HepG2 (cell line): ENCODE results near the gene KEL. TPM values are rescaled to one million over a fixed set of nuclear protein-coding genes. Genes with fewer than 3 reads are reported as not detected.

Experiments used
- ATAC-seq: fragments of 200-7000 bp; cut with Tn5 transposase; 3 replicates; pipeline ENCODE4 v1.9.1; 2020; ENCODE audit warnings: mild to moderate bottlenecking, moderate library complexity
- BruUV-seq: library from RNA; stranded (reverse); fragments of 400-500 nt; replicated peaks from 2 replicates; lab custom pipeline; 2021; lab: Mats Ljungman, UMichigan
- CTCF ChIA-PET: fragments of 300-600 bp; formaldehyde crosslinking; extraction: SDS; loops from one replicate; lab custom pipeline; 2021; ENCODE audit warnings: low total read pairs, inconsistent platforms, low intra/inter-chr PET ratio; lab: Yijun Ruan, JAX
- POLR2A ChIA-PET: fragments of 350-600 bp; sonication (Branson Sonifier 250); formaldehyde crosslinking; loops from one replicate; lab custom pipeline; 2020; ENCODE audit warnings: antibody characterized with exemption, inconsistent platforms; lab: Yijun Ruan, JAX
- DNase-seq: peaks from one replicate; pipeline ENCODE4 v3.0.0-alpha.2; 2015; ENCODE audit warnings: low spot score
- FAIRE-seq: peaks from 3 replicates; lab custom pipeline; 2011; peaks lifted over from hg19 to GRCh38; lab: Jason Lieb, UNC
- H2AFZ ChIP-seq: one replicate; pipeline ENCODE4 v1.6.1; 2011; ENCODE audit warnings: low read length, inconsistent platforms
- H3K27ac ChIP-seq: fragments of 300-600 bp; 3 replicates; pipeline ENCODE4 v1.8.0; 2011; ENCODE audit warnings: mixed run types, mild to moderate bottlenecking, mixed read lengths, low read length, inconsistent platforms; ENCODE audit not compliant: insufficient read depth; ENCODE audit errors: extremely low read length
- H3K27me3 ChIP-seq, 2 experiments: fragments of 200-600 bp in 1 of 2; 2 replicates in 1 of 2; 3 replicates in 1 of 2; pipeline versions ENCODE4 v1.6.0 to v1.8.0; 2011; ENCODE audit warnings: low read length in 2 of 2, mild to moderate bottlenecking in 2 of 2, moderate library complexity in 2 of 2, inconsistent platforms in 1 of 2; ENCODE audit not compliant: insufficient read depth in 2 of 2, control insufficient read depth in 1 of 2
- H3K36me3 ChIP-seq, 2 experiments: fragments of 200-600 bp in 1 of 2; replicated peaks in 1 of 2; 2 replicates in 1 of 2; 3 replicates in 1 of 2; pipeline versions ENCODE4 v1.5.1 to v1.8.0; 2011; ENCODE audit warnings: low read length in 2 of 2, inconsistent platforms in 1 of 2; ENCODE audit not compliant: insufficient read depth in 2 of 2, control insufficient read depth in 1 of 2
- H3K4me1 ChIP-seq: 2 replicates; pipeline ENCODE4 v1.5.1; 2012; ENCODE audit warnings: low read length, inconsistent platforms; ENCODE audit not compliant: insufficient read depth
- H3K4me2 ChIP-seq: 2 replicates; pipeline ENCODE4 v1.6.0; 2011; ENCODE audit warnings: low read depth, low read length, inconsistent platforms
- H3K4me3 ChIP-seq, 3 experiments: fragments of 200-600 bp in 1 of 3; sonication (generic), shearing (Covaris generic) in 1 of 3; replicated peaks in 1 of 3; 2 replicates each; pipeline ENCODE4 v1.5.1; 2011 to 2016; ENCODE audit warnings: low read length in 3 of 3, inconsistent platforms in 2 of 3, low read depth in 2 of 3, mild to moderate bottlenecking in 2 of 3, control low read depth in 1 of 3, mixed read lengths in 1 of 3; ENCODE audit not compliant: insufficient read depth in 1 of 3
- H3K79me2 ChIP-seq: one replicate; pipeline ENCODE4 v1.6.1; 2011; ENCODE audit warnings: low read length, inconsistent platforms; ENCODE audit not compliant: insufficient read depth
- H3K9ac ChIP-seq: 2 replicates; pipeline ENCODE4 v1.6.0; 2011; ENCODE audit warnings: mild to moderate bottlenecking, low read depth, low read length, inconsistent platforms; ENCODE audit not compliant: insufficient read depth
- H3K9me3 ChIP-seq: 2 replicates; pipeline ENCODE4 v1.5.1; 2012; ENCODE audit warnings: mild to moderate bottlenecking, low read length
- H4K20me1 ChIP-seq: 2 replicates; pipeline ENCODE4 v1.6.0; 2011; ENCODE audit warnings: inconsistent platforms, mild to moderate bottlenecking, low read length, moderate library complexity; ENCODE audit not compliant: insufficient read depth
- ADNP ChIP-seq: sonication (generic); formaldehyde crosslinking; IDR thresholded peaks from 2 replicates; pipeline ENCODE4 v1.4.0; 2020; ENCODE audit warnings: missing genetic modification reagents
- BCLAF1 ChIP-seq: fragments of 450-650 bp; IDR thresholded peaks from 2 replicates; pipeline ENCODE4 v1.6.1; 2017; ENCODE audit warnings: mild to moderate bottlenecking
- DDIT3 ChIP-seq: sonication (generic); formaldehyde crosslinking; IDR thresholded peaks from 2 replicates; pipeline ENCODE4 v1.4.0; 2020; ENCODE audit warnings: mild to moderate bottlenecking, missing genetic modification reagents
- GABPB1 ChIP-seq: IDR thresholded peaks from 2 replicates; pipeline ENCODE4 v1.6.1; 2016; ENCODE audit warnings: mild to moderate bottlenecking, missing genetic modification reagents, moderate library complexity, missing compliant biosample characterization
- PHF5A ChIP-seq: IDR thresholded peaks from one replicate; pipeline ENCODE4 v1.6.1; 2018; ENCODE audit warnings: low read depth, missing genetic modification reagents; ENCODE audit not compliant: unreplicated experiment
- RBAK ChIP-seq: sonication (generic); formaldehyde crosslinking; IDR thresholded peaks from 2 replicates; pipeline ENCODE4 v1.5.1; 2020; ENCODE audit warnings: mild to moderate bottlenecking, missing genetic modification reagents
- RXRA ChIP-seq: sonication (generic); formaldehyde crosslinking; IDR thresholded peaks from 2 replicates; pipeline ENCODE4 v1.5.1; 2020; ENCODE audit warnings: missing genetic modification reagents
- TCF7L2 ChIP-seq: IDR thresholded peaks from 2 replicates; pipeline ENCODE4 v1.6.1; 2011; ENCODE audit warnings: mild to moderate bottlenecking, low read depth, low read length, moderate library complexity
- ZFP90 ChIP-seq: sonication (generic); formaldehyde crosslinking; IDR thresholded peaks from 2 replicates; pipeline ENCODE4 v1.8.0; 2022; ENCODE audit warnings: missing genetic modification reagents, mild to moderate bottlenecking, inconsistent platforms, borderline replicate concordance
- ZNF326 ChIP-seq: sonication (generic); formaldehyde crosslinking; IDR thresholded peaks from 2 replicates; pipeline ENCODE4 v1.4.0; 2020; ENCODE audit warnings: missing genetic modification reagents, borderline replicate concordance
- ZNF34 ChIP-seq: sonication (generic); formaldehyde crosslinking; IDR thresholded peaks from 2 replicates; pipeline ENCODE4 v1.4.0; 2020; ENCODE audit warnings: mild to moderate bottlenecking, missing genetic modification reagents, borderline replicate concordance
- ZNF382 ChIP-seq: sonication (generic); formaldehyde crosslinking; IDR thresholded peaks from 2 replicates; pipeline ENCODE4 v1.5.0; 2020; ENCODE audit warnings: missing genetic modification reagents, mild to moderate bottlenecking, borderline replicate concordance
- ZNF430 ChIP-seq: sonication (generic); formaldehyde crosslinking; IDR thresholded peaks from 2 replicates; pipeline ENCODE4 v1.9.0; 2021; ENCODE audit warnings: mild to moderate bottlenecking, missing genetic modification reagents
- ZNF552 ChIP-seq: sonication (generic); formaldehyde crosslinking; IDR thresholded peaks from 2 replicates; pipeline ENCODE4 v1.9.0; 2022; ENCODE audit warnings: missing genetic modification reagents, mild to moderate bottlenecking, borderline replicate concordance
- ZNF572 ChIP-seq: sonication (generic); formaldehyde crosslinking; IDR thresholded peaks from 2 replicates; pipeline ENCODE4 v1.5.1; 2020; ENCODE audit warnings: mild to moderate bottlenecking, missing genetic modification reagents
- ZSCAN20 ChIP-seq: sonication (generic); formaldehyde crosslinking; IDR thresholded peaks from 2 replicates; pipeline ENCODE4 v1.4.0; 2020; ENCODE audit warnings: missing genetic modification reagents, mild to moderate bottlenecking, borderline replicate concordance
- WGBS: methylation state at CpG from one replicate; pipeline ENCODE4 v1.1.6; 2017; ENCODE audit warnings: low lambda C conversion rate; 5-methylcytosine and 5-hydroxymethylcytosine counted together
- in situ Hi-C: cut with HindIII; loops from 2 replicates; pipeline ENCODE4 v1.10.0; 2017; ENCODE audit warnings: low pct_unique_long_range_greater_than_20kb; ENCODE audit not compliant: extremely low pct_ligation_motif_present
- intact Hi-C: fragments of 100-400 bp; cut with micrococcal nuclease; formaldehyde crosslinking; loops from one replicate; pipeline ENCODE4 v1.10.0; 2022; ENCODE audit not compliant: unreplicated experiment
- polyA plus RNA-seq, 8 experiments: library from polyadenylated mRNA; depleted of rRNA in 3 of 8; stranded (reverse) in 7 of 8; unstranded in 1 of 8; fragments of >200 nt; fragmentation: Illumina TruSeq in 4 of 8; extraction: Trizol in 4 of 8; gene quantifications; 2 replicates each; pipeline versions ENCODE4 v1.2.1 to v1.2.3, GENCODE V29; 2011 to 2016; ENCODE audit warnings: low read depth in 4 of 8, missing spikeins in 1 of 8, mixed read lengths in 1 of 8; ENCODE audit not compliant: insufficient read depth in 1 of 8
- total RNA-seq, 5 experiments: library from RNA; depleted of rRNA; stranded (reverse); fragments of >200 nt; fragmentation: Illumina TruSeq; extraction: Trizol; gene quantifications; 2 replicates each; pipeline ENCODE4 v1.2.3, GENCODE V29; 2016; ENCODE audit warnings: low read depth in 1 of 5
- TF ChIP-seq, protein P1 (sequence below): sonication (generic); formaldehyde crosslinking; IDR thresholded peaks from 2 replicates; pipeline ENCODE4 v1.4.0; 2020; ENCODE audit warnings: mild to moderate bottlenecking, missing genetic modification reagents, borderline replicate concordance

KEL gene
- total and polyA plus RNA-seq, 2 of the 13 experiments (the other 11 are each of a cell fraction or from before 2014, with no cell fraction given): 0.03 TPM; not detected in 1

DNA sequence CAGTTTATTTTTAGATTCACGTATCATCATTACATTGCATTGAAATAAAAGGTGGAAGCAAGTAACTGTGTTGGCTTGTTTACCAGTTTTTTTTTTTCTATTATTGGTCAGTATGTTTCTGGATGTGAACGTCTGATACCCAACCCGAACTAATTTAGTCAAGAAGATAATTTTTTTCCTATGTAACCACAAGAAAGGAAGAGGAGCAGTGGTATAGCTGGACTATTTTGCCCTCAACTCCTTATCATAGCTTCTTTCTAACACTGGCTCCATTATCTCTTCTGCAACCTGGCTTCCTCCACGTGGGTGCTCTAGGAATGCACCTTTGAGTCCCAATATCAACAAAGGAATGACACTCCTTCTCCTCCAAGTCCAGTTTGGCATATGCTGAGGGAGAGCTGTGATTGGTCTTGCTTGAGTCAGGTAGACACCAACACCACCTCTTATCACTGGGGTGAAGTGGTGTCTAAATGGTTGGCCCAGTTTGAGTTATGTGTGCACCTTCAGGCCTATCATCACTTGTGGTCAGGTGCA lies 35.4 kb upstream of the KEL start:
- Histone ChIP-seq H3K9me3 (0 out of 2 replicates have a peak, but pooled peaks cover 7% of the 10 kb centered on the region), H3K36me3 (no peaks in the 10 kb centered on the region), H3K4me1 (no peaks in the 10 kb centered on the region), H3K79me2 (no peaks in the 10 kb centered on the region), H2AFZ (no peak overlapping the region), H4K20me1 (no peaks in the 10 kb centered on the region), H3K27me3 (no peaks in the 10 kb centered on the region), H3K9ac (no peak overlapping the region), H3K4me3 (no peak overlapping the region), H3K4me2 (no peak overlapping the region), H3K27ac (no peak overlapping the region)
- WGBS: 3% methylated on average over 4 of the region's 4 CpGs
- in situ Hi-C loops (no loop called here), intact Hi-C loops (no loop called here)
- no TSS peak for BruUV-seq
- POLR2A ChIA-PET: no interaction called here
- no peak for FAIRE-seq
- ATAC-seq: no peak
- CTCF ChIA-PET: interaction anchor here (0.7 kb wide), 1 partner anchor 218 kb away, joined by 4 read pairs; no protein-coding TSS in a partner anchor
- TF ChIP-seq ZNF34 (no peak), GABPB1 (CRISPR knock-in tag) (no peak), ZNF326 (CRISPR knock-in tag) (no peak), DDIT3 (CRISPR knock-in tag) (no peak), BCLAF1 (no peak), ADNP (CRISPR knock-in tag) (no peak), ZNF572 (CRISPR knock-in tag) (no peak), RBAK (CRISPR knock-in tag) (no peak), ZSCAN20 (CRISPR knock-in tag) (no peak), ZNF552 (CRISPR knock-in tag) (no peak), ZFP90 (CRISPR knock-in tag) (no peak), RXRA (CRISPR knock-in tag) (no peak), ZNF382 (CRISPR knock-in tag) (no peak), PHF5A (CRISPR knock-in tag) (no peak), ZNF430 (CRISPR knock-in tag) (no peak), TCF7L2 (no peak)
- TF ChIP-seq, protein P1, sequence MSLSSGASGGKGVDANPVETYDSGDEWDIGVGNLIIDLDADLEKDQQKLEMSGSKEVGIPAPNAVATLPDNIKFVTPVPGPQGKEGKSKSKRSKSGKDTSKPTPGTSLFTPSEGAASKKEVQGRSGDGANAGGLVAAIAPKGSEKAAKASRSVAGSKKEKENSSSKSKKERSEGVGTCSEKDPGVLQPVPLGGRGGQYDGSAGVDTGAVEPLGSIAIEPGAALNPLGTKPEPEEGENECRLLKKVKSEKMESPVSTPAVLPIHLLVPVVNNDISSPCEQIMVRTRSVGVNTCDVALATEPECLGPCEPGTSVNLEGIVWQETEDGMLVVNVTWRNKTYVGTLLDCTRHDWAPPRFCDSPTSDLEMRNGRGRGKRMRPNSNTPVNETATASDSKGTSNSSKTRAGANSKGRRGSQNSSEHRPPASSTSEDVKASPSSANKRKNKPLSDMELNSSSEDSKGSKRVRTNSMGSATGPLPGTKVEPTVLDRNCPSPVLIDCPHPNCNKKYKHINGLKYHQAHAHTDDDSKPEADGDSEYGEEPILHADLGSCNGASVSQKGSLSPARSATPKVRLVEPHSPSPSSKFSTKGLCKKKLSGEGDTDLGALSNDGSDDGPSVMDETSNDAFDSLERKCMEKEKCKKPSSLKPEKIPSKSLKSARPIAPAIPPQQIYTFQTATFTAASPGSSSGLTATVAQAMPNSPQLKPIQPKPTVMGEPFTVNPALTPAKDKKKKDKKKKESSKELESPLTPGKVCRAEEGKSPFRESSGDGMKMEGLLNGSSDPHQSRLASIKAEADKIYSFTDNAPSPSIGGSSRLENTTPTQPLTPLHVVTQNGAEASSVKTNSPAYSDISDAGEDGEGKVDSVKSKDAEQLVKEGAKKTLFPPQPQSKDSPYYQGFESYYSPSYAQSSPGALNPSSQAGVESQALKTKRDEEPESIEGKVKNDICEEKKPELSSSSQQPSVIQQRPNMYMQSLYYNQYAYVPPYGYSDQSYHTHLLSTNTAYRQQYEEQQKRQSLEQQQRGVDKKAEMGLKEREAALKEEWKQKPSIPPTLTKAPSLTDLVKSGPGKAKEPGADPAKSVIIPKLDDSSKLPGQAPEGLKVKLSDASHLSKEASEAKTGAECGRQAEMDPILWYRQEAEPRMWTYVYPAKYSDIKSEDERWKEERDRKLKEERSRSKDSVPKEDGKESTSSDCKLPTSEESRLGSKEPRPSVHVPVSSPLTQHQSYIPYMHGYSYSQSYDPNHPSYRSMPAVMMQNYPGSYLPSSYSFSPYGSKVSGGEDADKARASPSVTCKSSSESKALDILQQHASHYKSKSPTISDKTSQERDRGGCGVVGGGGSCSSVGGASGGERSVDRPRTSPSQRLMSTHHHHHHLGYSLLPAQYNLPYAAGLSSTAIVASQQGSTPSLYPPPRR (CRISPR knock-in tag): no peak
- DNase-seq: no peak
